ENCODE data around the gene SDF4. TPM values are rescaled to one million over a fixed set of nuclear protein-coding genes. Genes with fewer than 3 reads are reported as not detected.

The SDF4 gene
- total RNA-seq, 4 donors from 2014 or later = 51.0 to 94.2 (median 79.4) TPM

DNA sequence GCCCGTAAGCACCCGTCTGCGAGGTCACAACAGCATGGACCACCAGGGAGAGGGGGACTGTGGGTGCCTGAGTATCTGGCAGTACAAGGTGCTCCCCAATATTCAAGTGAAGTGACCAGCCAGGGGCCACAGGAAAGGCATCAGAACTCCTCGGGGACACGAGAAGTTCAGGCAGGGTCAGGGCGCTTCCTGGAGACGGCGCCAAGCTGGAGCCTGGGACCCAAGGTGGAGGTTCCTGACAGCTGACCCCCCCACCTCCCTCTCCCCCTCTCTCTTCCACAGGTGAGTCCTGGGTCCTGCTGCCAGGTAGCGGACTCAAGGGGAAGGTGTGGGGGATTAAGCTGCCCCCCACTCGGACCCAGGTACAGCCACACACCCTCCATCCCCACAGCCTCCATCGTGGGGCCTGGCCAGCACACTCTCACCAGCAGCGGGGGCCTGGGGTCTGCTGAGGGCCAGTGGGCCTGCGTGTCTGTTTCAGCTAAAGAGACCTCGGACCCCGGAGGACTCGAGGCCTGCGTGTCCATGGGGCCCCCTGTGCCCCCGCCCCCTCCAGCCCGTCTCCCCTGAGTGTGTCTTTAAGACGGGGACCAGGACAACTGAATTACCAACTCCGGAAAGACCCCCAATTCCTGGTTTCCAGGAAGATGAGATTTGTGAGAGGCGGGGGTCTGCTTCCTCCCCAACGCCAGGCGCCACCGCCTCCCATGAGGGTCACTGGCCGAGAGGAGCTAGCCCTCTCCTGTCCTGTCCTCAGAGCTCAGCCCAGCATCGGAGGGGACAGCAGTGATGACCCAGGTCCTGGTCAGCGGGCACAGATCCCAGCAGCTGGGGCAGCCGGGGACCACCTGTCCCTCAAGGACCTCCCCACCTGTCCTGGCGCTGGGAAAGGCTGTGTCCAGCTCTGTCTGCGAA is 31.6 kb downstream of the SDF4 start:
- H3K27me3 ChIP-seq = peaks cover 11 to 13% (median 11%) of the 10 kb centered on the region in 3 donors
- peak overlapping the region in 1 of 4 donors; percentile 21 for H3K27ac ChIP-seq
- no peaks in the 10 kb centered on the region for H3K36me3 ChIP-seq
- peak overlapping the region in 2 of 4 donors; percentile 35 to 50 for H3K4me3 ChIP-seq
- in situ Hi-C loops (cut with MboI; ENCODE audit: low sequenced_read_pairs in 4 of 4) (no loop called here), intact Hi-C loops (cut with DNase I; ENCODE audit: low total_unique reads) (loop anchor here (10.0 kb wide), 1 partner anchor 65 kb away; no protein-coding TSS in a partner anchor)
- TF ChIP-seq POLR2A (IDR thresholded peaks at IDR 0.05) = no peak
- no peak for TF ChIP-seq CTCF (IDR thresholded peaks at IDR 0.05 in 4 of 5, conservative IDR thresholded peaks at IDR 0.05 in 1 of 5)
- DNase-seq = no peak
- H3K9me3 ChIP-seq = no peaks in the 10 kb centered on the region
- no peaks in the 10 kb centered on the region for H3K4me1 ChIP-seq
- ATAC-seq = no peak

DNA sequence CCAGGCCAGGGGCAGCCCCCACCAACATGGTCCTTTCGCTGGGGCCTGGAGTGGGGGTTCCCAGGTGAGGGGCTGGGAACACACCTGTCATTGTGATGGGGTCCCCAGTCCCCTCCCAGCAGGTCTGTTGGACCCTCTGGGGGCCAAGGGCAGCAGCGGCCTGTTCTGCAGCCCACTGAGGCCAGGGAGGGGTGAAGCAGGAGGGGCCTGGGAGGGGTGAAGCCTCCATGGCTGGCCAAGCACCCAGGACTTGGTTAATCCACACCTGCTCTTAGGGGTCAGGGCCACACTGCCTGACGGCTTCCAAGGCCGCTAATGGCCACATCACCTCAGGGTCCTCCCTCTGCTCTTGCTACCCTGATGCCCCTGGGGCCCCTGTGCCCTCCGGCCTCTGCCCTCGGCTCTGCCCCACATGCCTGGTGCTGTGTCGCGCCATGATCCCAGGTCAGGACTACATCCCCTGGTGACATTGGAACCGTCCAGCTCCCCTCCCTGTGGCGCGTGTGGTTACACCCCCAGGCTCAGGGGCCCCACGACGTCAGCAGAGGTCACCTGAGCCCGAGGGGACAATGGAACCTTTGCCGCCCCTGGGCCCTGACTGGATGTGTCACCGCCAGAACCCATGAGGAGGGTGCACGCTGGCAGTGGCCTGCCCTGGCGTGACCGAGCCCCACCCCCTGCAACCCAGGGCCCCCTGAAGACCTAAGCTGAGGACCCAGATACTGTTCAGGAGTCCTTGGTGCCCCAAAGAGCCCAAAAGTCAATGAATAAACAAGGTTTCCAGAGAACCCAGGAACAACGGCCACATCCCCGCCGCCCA is 32.5 kb downstream of the SDF4 start:
- ATAC-seq (no peak), DNase-seq (no peak)
- H3K4me1 ChIP-seq = no peaks in the 10 kb centered on the region
- H3K9me3 ChIP-seq = peaks cover 0 to 6% (median 0%) of the 10 kb centered on the region in 3 donors
- intact Hi-C loops (cut with DNase I; ENCODE audit: low total_unique reads) = no loop called here
- TF ChIP-seq CTCF (IDR thresholded peaks at IDR 0.05 in 4 of 5, conservative IDR thresholded peaks at IDR 0.05 in 1 of 5) = no peak
- no peak for TF ChIP-seq POLR2A (IDR thresholded peaks at IDR 0.05)
- peaks cover 11 to 13% (median 13%) of the 10 kb centered on the region in 3 donors for H3K27me3 ChIP-seq
- in situ Hi-C loops (cut with MboI; ENCODE audit: low sequenced_read_pairs in 4 of 4) = no loop called here
- no peak overlapping the region for H3K27ac ChIP-seq
- no peak overlapping the region for H3K4me3 ChIP-seq
- H3K36me3 ChIP-seq = no peaks in the 10 kb centered on the region

DNA sequence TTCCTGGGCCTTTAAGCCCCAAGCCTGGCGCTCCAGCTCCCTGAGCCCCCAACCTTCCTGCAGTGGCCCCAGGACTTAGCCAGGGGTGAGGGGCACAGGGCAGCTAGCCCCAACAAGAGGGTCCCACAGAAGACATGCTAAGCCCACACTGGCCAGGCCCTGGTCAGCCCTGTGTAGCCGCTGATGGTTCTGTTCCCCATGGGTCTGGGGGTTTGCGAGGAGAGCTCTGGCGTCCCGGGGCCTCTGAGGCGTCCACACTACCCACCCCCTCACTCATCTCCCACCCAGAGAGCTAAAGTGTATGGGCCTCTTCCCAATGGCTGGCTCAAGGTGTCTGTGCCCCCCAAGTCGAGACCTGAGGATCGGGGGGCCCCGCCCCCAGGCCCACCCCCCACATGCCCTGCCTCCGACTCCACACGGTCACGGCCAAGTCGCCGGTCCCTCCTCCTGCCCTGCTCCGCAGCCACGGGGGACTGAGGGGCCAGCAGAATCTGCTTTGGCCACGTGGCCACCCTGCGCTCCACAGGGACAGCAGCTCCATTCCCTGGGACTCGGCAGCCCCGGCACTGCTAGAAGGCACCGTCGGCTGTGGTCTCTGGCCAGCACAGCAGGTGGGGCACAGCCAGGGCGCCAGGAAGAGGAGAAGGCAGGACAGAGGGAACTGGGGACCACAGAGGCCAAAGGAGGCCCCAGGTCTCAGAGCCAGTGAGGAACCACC is 33.2 kb downstream of the SDF4 start:
- H3K36me3 ChIP-seq = no peaks in the 10 kb centered on the region
- ATAC-seq (no peak), DNase-seq (no peak)
- no peak for TF ChIP-seq POLR2A (IDR thresholded peaks at IDR 0.05)
- intact Hi-C loops (cut with DNase I; ENCODE audit: low total_unique reads) (no loop called here), in situ Hi-C loops (cut with MboI; ENCODE audit: low sequenced_read_pairs in 4 of 4) (no loop called here)
- no peak overlapping the region for H3K27ac ChIP-seq
- peaks cover 11 to 13% (median 13%) of the 10 kb centered on the region in 3 donors for H3K27me3 ChIP-seq
- H3K4me3 ChIP-seq = no peak overlapping the region
- peaks cover 0 to 7% (median 0%) of the 10 kb centered on the region in 3 donors for H3K9me3 ChIP-seq
- H3K4me1 ChIP-seq = no peaks in the 10 kb centered on the region

DNA sequence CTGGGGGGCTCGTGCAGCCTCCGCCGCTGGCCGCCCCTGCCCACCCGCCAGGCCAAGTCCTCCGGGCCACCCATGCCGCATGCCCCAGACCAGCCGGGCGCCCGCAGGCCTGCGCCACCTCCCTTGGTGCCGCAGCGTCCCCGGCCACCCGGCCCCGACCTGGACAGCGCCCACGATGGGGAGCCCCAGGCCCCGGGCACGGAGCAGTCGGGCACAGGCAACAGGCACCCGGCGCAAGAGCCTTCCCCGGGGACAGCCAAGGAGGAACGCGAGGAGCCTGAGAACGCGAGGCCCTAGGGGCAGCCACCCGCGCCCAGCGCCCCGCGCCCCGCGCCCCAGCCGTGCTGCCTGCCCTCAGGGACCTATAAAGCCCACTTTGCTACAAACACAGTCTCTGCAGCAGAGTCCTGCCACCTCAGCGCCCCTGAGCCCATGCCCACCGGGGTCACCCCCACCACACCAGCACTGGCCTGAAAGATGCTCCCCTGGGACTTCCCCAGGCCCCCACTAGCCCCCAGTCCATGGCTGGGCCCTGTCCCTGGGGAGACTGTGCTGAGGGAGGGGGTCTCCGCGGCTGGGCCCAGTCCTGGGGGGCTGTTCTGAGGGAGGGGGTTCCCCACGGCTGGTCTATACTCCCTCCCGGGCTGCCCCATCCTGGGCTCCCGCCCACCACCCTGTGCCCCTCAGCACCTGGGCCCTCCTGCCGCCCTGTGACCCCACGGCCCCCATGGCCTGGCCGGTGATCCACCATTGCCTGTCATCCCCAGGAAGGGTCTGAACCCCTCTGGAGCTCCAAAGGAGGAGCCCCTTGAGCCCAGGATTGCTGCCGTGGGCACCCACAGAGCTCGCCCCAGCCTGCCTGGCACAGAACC is 34.0 kb downstream of the SDF4 start:
- Histone ChIP-seq H3K27ac (no peak overlapping the region), H3K27me3 (peaks cover 5 to 13% (median 9%) of the 10 kb centered on the region in 3 donors), H3K36me3 (no peaks in the 10 kb centered on the region), H3K4me1 (no peaks in the 10 kb centered on the region), H3K9me3 (peaks cover 0 to 7% (median 0%) of the 10 kb centered on the region in 3 donors), H3K4me3 (no peak overlapping the region)
- intact Hi-C loops (cut with DNase I; ENCODE audit: low total_unique reads) (no loop called here), in situ Hi-C loops (cut with MboI; ENCODE audit: low sequenced_read_pairs in 4 of 4) (no loop called here)
- ATAC-seq (no peak), DNase-seq (no peak)
- no peak for TF ChIP-seq POLR2A (IDR thresholded peaks at IDR 0.05)
- no peak for TF ChIP-seq CTCF (IDR thresholded peaks at IDR 0.05 in 4 of 5, conservative IDR thresholded peaks at IDR 0.05 in 1 of 5)

All from gastrocnemius medialis (tissue), 4 donors.